HepG2 (cell line): ENCODE results near the gene SPRED2. TPM values are rescaled to one million over a fixed set of nuclear protein-coding genes. Genes with fewer than 3 reads are reported as not detected.

Experiments used
- CHD4 ChIP-seq: fragments of 200-600 bp; sonication (generic); IDR thresholded peaks from 2 replicates; pipeline ENCODE4 v1.7.0; 2017; ENCODE audit warnings: mild to moderate bottlenecking, low read length, borderline replicate concordance
- FOXP1 ChIP-seq, 2 experiments: fragments of 450-650 bp in 1 of 2; IDR thresholded peaks; 2 replicates each; pipeline ENCODE4 v1.6.1; 2017 to 2018; ENCODE audit warnings: antibody characterized with exemption in 1 of 2
- MYNN ChIP-seq: sonication (generic); formaldehyde crosslinking; IDR thresholded peaks from 2 replicates; pipeline ENCODE4 v1.4.0; 2020; ENCODE audit warnings: mild to moderate bottlenecking, low read depth, missing genetic modification reagents
- SRY ChIP-seq: sonication (generic); formaldehyde crosslinking; IDR thresholded peaks from 2 replicates; pipeline ENCODE4 v1.8.0; 2022; ENCODE audit warnings: mild to moderate bottlenecking, missing genetic modification reagents
- THAP7 ChIP-seq: sonication (generic); formaldehyde crosslinking; IDR thresholded peaks from 2 replicates; pipeline ENCODE4 v1.8.1; 2023; ENCODE audit warnings: mild to moderate bottlenecking, missing genetic modification reagents
- TP53 ChIP-seq: sonication (generic); formaldehyde crosslinking; conservative IDR thresholded peaks from 2 replicates; pipeline ENCODE4 v1.4.0; 2020; ENCODE audit warnings: missing genetic modification reagents
- ZNF10 ChIP-seq: sonication (generic); formaldehyde crosslinking; IDR thresholded peaks from 2 replicates; pipeline ENCODE4 v1.4.0; 2020; ENCODE audit warnings: mild to moderate bottlenecking, low read depth, missing genetic modification reagents, borderline replicate concordance
- ZNF124 ChIP-seq: sonication (generic); formaldehyde crosslinking; IDR thresholded peaks from 2 replicates; pipeline ENCODE4 v1.4.0; 2020; ENCODE audit warnings: missing genetic modification reagents
- ZNF335 ChIP-seq: sonication (generic); formaldehyde crosslinking; IDR thresholded peaks from 2 replicates; pipeline ENCODE4 v1.4.0; 2020; ENCODE audit warnings: missing genetic modification reagents
- ZNF382 ChIP-seq: sonication (generic); formaldehyde crosslinking; IDR thresholded peaks from 2 replicates; pipeline ENCODE4 v1.5.0; 2020; ENCODE audit warnings: missing genetic modification reagents, mild to moderate bottlenecking, borderline replicate concordance
- ZNF430 ChIP-seq: sonication (generic); formaldehyde crosslinking; IDR thresholded peaks from 2 replicates; pipeline ENCODE4 v1.9.0; 2021; ENCODE audit warnings: mild to moderate bottlenecking, missing genetic modification reagents
- ZNF441 ChIP-seq: sonication (generic); formaldehyde crosslinking; IDR thresholded peaks from 2 replicates; pipeline ENCODE4 v1.7.0; 2021; ENCODE audit warnings: missing genetic modification reagents, borderline replicate concordance
- polyA plus RNA-seq, 8 experiments: library from polyadenylated mRNA; depleted of rRNA in 3 of 8; stranded (reverse) in 7 of 8; unstranded in 1 of 8; fragments of >200 nt; fragmentation: Illumina TruSeq in 4 of 8; extraction: Trizol in 4 of 8; gene quantifications; 2 replicates each; pipeline versions ENCODE4 v1.2.1 to v1.2.3, GENCODE V29; 2011 to 2016; ENCODE audit warnings: low read depth in 4 of 8, missing spikeins in 1 of 8, mixed read lengths in 1 of 8; ENCODE audit not compliant: insufficient read depth in 1 of 8
- total RNA-seq, 5 experiments: library from RNA; depleted of rRNA; stranded (reverse); fragments of >200 nt; fragmentation: Illumina TruSeq; extraction: Trizol; gene quantifications; 2 replicates each; pipeline ENCODE4 v1.2.3, GENCODE V29; 2016; ENCODE audit warnings: low read depth in 1 of 5
- TF ChIP-seq, protein P1 (sequence below): sonication (generic); formaldehyde crosslinking; IDR thresholded peaks from 2 replicates; pipeline ENCODE4 v1.4.0; 2020; ENCODE audit warnings: missing genetic modification reagents
- TF ChIP-seq, protein P2 (sequence below), 2 experiments: IDR thresholded peaks; 2 replicates each; pipeline ENCODE4 v1.6.1; 2011 to 2012; ENCODE audit warnings: low read length in 2 of 2, borderline replicate concordance in 1 of 2, low read depth in 1 of 2, mild to moderate bottlenecking in 1 of 2, moderate library complexity in 1 of 2
- TF ChIP-seq, protein P3 (sequence below): sonication (generic); formaldehyde crosslinking; IDR thresholded peaks from 2 replicates; pipeline ENCODE4 v1.5.0; 2020; ENCODE audit warnings: mild to moderate bottlenecking, missing genetic modification reagents
- TF ChIP-seq, protein P4 (sequence below): sonication (generic); formaldehyde crosslinking; IDR thresholded peaks from 2 replicates; pipeline ENCODE4 v1.4.0; 2020; ENCODE audit warnings: mild to moderate bottlenecking, low read depth, missing genetic modification reagents

The SPRED2 gene
- total and polyA plus RNA-seq, 2 of the 13 experiments (the other 11 are each of a cell fraction or from before 2014, with no cell fraction given) = 13.0 to 37.0 TPM

DNA sequence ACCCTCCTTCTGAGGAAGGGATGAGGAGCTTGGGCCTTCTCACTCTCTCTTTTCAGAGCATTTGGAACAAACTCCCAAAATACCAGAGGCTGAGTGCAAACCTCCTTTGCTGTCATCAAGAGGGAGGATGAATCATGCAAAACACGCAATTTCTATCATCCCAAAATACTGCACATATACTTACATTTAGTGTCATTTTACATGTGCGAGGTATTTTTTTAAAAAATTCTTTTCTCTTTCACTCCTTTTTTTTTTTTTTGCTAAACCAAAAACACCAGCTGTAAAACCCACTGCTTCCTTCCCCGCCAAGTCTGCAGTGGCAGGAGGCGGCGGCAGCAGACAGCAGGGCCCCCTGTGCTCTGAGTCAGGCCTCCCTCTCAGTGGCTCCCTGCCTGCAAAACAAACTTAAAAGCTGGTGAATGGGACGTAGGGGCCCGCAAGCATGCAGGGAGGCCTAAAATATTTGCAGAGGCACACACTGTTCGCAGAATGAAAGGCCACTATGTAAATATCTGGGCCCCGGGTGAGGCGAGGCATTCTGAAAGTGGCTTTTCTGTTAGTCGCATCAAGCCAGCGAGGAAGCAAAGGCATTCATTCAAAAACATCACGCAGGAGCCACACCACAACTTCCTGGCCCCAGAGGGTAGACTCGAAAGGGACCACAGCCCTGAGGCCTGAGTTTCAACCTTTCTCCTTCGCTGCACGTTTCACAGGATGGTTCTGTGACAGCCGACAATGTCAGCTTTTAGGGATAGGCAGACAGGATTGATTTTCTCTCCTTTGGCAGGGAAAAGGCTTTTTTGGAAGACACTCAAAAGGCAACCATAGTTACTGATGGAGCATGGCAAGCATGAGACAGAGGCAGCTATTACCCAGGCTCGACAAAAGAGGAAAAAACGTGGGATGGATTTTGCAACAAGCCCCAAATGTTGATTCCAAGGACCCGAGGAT lies 131.4 kb downstream of the SPRED2 start (continued):
- TF ChIP-seq ZNF382 (CRISPR knock-in tag) (no peak), FOXP1 (IDR thresholded peaks at IDR 0.05) (no peak), FOXP1 (CRISPR knock-in tag; IDR thresholded peaks at IDR 0.05) (peak; percentile 81), THAP7 (CRISPR knock-in tag) (peak; percentile 85; the same call in 1 of the 2 replicates), MYNN (no peak), ZNF441 (CRISPR knock-in tag) (peak; percentile 46; the same call in 1 of the 2 replicates), TP53 (CRISPR knock-in tag) (0 out of 2 replicates have a peak, but pooled peaks have one; percentile 26), ZNF335 (peak; percentile 58; the same call in 1 of the 2 replicates), SRY (0 out of 2 replicates have a peak, but pooled peaks have one; percentile 47), ZNF124 (peak; percentile 79; the same call in 1 of the 2 replicates), ZNF10 (CRISPR knock-in tag) (no peak), CHD4 (no peak), ZNF430 (CRISPR knock-in tag) (peak; percentile 65; the same call in 1 of the 2 replicates)
- TF ChIP-seq, protein P1, sequence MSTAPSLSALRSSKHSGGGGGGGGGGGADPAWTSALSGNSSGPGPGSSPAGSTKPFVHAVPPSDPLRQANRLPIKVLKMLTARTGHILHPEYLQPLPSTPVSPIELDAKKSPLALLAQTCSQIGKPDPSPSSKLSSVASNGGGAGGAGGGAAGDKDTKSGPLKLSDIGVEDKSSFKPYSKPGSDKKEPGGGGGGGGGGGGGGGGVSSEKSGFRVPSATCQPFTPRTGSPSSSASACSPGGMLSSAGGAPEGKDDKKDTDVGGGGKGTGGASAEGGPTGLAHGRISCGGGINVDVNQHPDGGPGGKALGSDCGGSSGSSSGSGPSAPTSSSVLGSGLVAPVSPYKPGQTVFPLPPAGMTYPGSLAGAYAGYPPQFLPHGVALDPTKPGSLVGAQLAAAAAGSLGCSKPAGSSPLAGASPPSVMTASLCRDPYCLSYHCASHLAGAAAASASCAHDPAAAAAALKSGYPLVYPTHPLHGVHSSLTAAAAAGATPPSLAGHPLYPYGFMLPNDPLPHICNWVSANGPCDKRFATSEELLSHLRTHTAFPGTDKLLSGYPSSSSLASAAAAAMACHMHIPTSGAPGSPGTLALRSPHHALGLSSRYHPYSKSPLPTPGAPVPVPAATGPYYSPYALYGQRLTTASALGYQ (CRISPR knock-in tag) = peak; percentile 96
- TF ChIP-seq, protein P2, sequence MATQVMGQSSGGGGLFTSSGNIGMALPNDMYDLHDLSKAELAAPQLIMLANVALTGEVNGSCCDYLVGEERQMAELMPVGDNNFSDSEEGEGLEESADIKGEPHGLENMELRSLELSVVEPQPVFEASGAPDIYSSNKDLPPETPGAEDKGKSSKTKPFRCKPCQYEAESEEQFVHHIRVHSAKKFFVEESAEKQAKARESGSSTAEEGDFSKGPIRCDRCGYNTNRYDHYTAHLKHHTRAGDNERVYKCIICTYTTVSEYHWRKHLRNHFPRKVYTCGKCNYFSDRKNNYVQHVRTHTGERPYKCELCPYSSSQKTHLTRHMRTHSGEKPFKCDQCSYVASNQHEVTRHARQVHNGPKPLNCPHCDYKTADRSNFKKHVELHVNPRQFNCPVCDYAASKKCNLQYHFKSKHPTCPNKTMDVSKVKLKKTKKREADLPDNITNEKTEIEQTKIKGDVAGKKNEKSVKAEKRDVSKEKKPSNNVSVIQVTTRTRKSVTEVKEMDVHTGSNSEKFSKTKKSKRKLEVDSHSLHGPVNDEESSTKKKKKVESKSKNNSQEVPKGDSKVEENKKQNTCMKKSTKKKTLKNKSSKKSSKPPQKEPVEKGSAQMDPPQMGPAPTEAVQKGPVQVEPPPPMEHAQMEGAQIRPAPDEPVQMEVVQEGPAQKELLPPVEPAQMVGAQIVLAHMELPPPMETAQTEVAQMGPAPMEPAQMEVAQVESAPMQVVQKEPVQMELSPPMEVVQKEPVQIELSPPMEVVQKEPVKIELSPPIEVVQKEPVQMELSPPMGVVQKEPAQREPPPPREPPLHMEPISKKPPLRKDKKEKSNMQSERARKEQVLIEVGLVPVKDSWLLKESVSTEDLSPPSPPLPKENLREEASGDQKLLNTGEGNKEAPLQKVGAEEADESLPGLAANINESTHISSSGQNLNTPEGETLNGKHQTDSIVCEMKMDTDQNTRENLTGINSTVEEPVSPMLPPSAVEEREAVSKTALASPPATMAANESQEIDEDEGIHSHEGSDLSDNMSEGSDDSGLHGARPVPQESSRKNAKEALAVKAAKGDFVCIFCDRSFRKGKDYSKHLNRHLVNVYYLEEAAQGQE (IDR thresholded peaks at IDR 0.05; ENCODE audit: borderline replicate concordance in 1 of 2, low read depth in 1 of 2, low read length in 2 of 2) = peak in 1 of 2 experiments; percentile 45; a peak in 1 of 4 replicates
- TF ChIP-seq, protein P3, sequence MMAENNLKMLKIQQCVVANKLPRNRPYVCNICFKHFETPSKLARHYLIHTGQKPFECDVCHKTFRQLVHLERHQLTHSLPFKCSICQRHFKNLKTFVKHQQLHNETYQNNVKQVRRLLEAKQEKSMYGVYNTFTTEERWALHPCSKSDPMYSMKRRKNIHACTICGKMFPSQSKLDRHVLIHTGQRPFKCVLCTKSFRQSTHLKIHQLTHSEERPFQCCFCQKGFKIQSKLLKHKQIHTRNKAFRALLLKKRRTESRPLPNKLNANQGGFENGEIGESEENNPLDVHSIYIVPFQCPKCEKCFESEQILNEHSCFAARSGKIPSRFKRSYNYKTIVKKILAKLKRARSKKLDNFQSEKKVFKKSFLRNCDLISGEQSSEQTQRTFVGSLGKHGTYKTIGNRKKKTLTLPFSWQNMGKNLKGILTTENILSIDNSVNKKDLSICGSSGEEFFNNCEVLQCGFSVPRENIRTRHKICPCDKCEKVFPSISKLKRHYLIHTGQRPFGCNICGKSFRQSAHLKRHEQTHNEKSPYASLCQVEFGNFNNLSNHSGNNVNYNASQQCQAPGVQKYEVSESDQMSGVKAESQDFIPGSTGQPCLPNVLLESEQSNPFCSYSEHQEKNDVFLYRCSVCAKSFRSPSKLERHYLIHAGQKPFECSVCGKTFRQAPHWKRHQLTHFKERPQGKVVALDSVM = peak; percentile 89
- TF ChIP-seq, protein P4, sequence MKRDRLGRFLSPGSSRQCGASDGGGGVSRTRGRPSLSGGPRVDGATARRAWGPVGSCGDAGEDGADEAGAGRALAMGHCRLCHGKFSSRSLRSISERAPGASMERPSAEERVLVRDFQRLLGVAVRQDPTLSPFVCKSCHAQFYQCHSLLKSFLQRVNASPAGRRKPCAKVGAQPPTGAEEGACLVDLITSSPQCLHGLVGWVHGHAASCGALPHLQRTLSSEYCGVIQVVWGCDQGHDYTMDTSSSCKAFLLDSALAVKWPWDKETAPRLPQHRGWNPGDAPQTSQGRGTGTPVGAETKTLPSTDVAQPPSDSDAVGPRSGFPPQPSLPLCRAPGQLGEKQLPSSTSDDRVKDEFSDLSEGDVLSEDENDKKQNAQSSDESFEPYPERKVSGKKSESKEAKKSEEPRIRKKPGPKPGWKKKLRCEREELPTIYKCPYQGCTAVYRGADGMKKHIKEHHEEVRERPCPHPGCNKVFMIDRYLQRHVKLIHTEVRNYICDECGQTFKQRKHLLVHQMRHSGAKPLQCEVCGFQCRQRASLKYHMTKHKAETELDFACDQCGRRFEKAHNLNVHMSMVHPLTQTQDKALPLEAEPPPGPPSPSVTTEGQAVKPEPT = 0 out of 2 replicates have a peak, but pooled peaks have one; percentile 57
